Activated T-cell treated with anti-CD3 and anti-CD28 coated beads for 1 hour (primary cell): ENCODE measurements around the gene MRNIP.
"Not testable (repeated sequence)": the region's sequence is repeated elsewhere in the genome, so short reads cannot be mapped to it uniquely, and the experiment has no call there.

Experiments
- DNase-seq: peaks from one replicate; pipeline ENCODE4 v3.0.0-alpha.2; 2020; ENCODE audit warnings: low read depth

Gene MRNIP

GRCh38 chr5:179871533-179871932 is 12.9 kb upstream of the MRNIP start:
- not testable (repeated sequence) for DNase-seq

GRCh38 chr5:179870952-179871351 is 12.3 kb upstream of the MRNIP start:
- no peak for DNase-seq

GRCh38 chr5:179870403-179870903 is 11.8 kb upstream of the MRNIP start:
- no peak for DNase-seq

- DNase-seq, result no peak
Observed at GRCh38 chr5:179869641-179870402, 11.2 kb upstream of the MRNIP start.

GRCh38 chr5:179869101-179869500 is 10.5 kb upstream of the MRNIP start:
- DNase-seq, result no peak

GRCh38 chr5:179868541-179868940 is 9.9 kb upstream of the MRNIP start:
- no peak for DNase-seq

- no peak for DNase-seq
Observed at GRCh38 chr5:179867476-179867875, 8.9 kb upstream of the MRNIP start.

GRCh38 chr5:179867079-179867465 is 8.5 kb upstream of the MRNIP start:
- DNase-seq, result no peak

- no peak for DNase-seq
Observed at GRCh38 chr5:179866241-179867078, 7.8 kb upstream of the MRNIP start.

GRCh38 chr5:179865491-179866240 is 7.0 kb upstream of the MRNIP start:
- DNase-seq, result no peak

- no peak for DNase-seq
Observed at GRCh38 chr5:179864686-179865085, 6.1 kb upstream of the MRNIP start.

GRCh38 chr5:179863449-179864085 is 5.0 kb upstream of the MRNIP start:
- DNase-seq, result no peak

- no peak for DNase-seq
Observed at GRCh38 chr5:179862891-179863290, 4.3 kb upstream of the MRNIP start.

- no peak for DNase-seq
Observed at GRCh38 chr5:179862296-179862695, 3.7 kb upstream of the MRNIP start.

GRCh38 chr5:179860301-179860700 is 1.7 kb upstream of the MRNIP start:
- DNase-seq, result no peak

GRCh38 chr5:179858241-179858585 is 404 bp downstream of the MRNIP start:
- DNase-seq, result peak; percentile 28

- no peak for DNase-seq
Observed at GRCh38 chr5:179854356-179854755, 4.3 kb downstream of the MRNIP start.

- no peak for DNase-seq
Observed at GRCh38 chr5:179852993-179853547, 5.5 kb downstream of the MRNIP start.

- DNase-seq, result no peak
Observed at GRCh38 chr5:179841621-179842020, 17.0 kb downstream of the MRNIP start.

GRCh38 chr5:179840766-179841165 is 17.9 kb downstream of the MRNIP start:
- no peak for DNase-seq

GRCh38 chr5:179840321-179840720 is 18.3 kb downstream of the MRNIP start:
- DNase-seq, result no peak
